ENCODE results near the gene LETM1. TPM values are rescaled to one million over a fixed set of nuclear protein-coding genes. Genes with fewer than 3 reads are reported as not detected.

LETM1 gene
- total RNA-seq: 41.8 TPM
- long read RNA-seq, full-length matches to known transcripts: 81 of 130 reads
- long read RNA-seq, partial matches to known transcripts: 28 of 130 reads
- long read RNA-seq, other reads (novel, unspliced or antisense): 21 of 130 reads

- DNase-seq: peak; percentile 96
- intact Hi-C loops (cut with DNase I): no loop called here
- ATAC-seq (ENCODE audit: poor library complexity): peak; percentile 96
These were observed at the start of gene LETM1 for GRCh38 chr4:1856071-1856942. TSS of gene LETM1 (minus strand) at chr4:1856156. CDS start at chr4:1855950, 206 bp downstream.

- ATAC-seq (ENCODE audit: poor library complexity) (no peak), DNase-seq (no peak)
- intact Hi-C loops (cut with DNase I): no loop called here
These were observed 48.1 kb upstream of the LETM1 start for GRCh38 chr4:1904042-1904441.

GRCh38 chr4:1903035-1903434, 47.1 kb upstream of the LETM1 start:
- intact Hi-C loops (cut with DNase I): no loop called here
- ATAC-seq (ENCODE audit: poor library complexity) (no peak), DNase-seq (peak; percentile 5)

GRCh38 chr4:1902243-1902642, 46.3 kb upstream of the LETM1 start:
- intact Hi-C loops (cut with DNase I): no loop called here
- ATAC-seq (ENCODE audit: poor library complexity) (no peak), DNase-seq (no peak)

GRCh38 chr4:1901127-1901526, 45.2 kb upstream of the LETM1 start:
- no peak for ATAC-seq (ENCODE audit: poor library complexity)
- no peak for DNase-seq
- intact Hi-C loops (cut with DNase I): no loop called here

GRCh38 chr4:1900624-1901023, 44.7 kb upstream of the LETM1 start:
- DNase-seq (no peak), ATAC-seq (ENCODE audit: poor library complexity) (no peak)
- intact Hi-C loops (cut with DNase I): no loop called here

- intact Hi-C loops (cut with DNase I): no loop called here
These were observed 44.1 kb upstream of the LETM1 start for GRCh38 chr4:1900087-1900433.

GRCh38 chr4:1899149-1900086, 43.5 kb upstream of the LETM1 start:
- ATAC-seq (ENCODE audit: poor library complexity) (peak; percentile 95), DNase-seq (peak; percentile 70)
- intact Hi-C loops (cut with DNase I): loop anchor here (2.0 to 10.0 kb wide), 2 partner anchors 55 to 153 kb away; no protein-coding TSS in a partner anchor

More at GRCh38 chr4:1900087-1900433, 44.1 kb upstream of the LETM1 start:
- DNase-seq (no peak), ATAC-seq (ENCODE audit: poor library complexity) (no peak)

- ATAC-seq (ENCODE audit: poor library complexity) (no peak), DNase-seq (no peak)
- intact Hi-C loops (cut with DNase I): loop anchor here (2.0 to 10.0 kb wide), 2 partner anchors 54 to 152 kb away; no protein-coding TSS in a partner anchor
These were observed 42.7 kb upstream of the LETM1 start for GRCh38 chr4:1898681-1899080.

- ATAC-seq (ENCODE audit: poor library complexity) (no peak), DNase-seq (no peak)
- intact Hi-C loops (cut with DNase I): loop anchor here (2.0 to 10.0 kb wide), 2 partner anchors 53 to 151 kb away; no protein-coding TSS in a partner anchor
These were observed 42.1 kb upstream of the LETM1 start for GRCh38 chr4:1898007-1898406.

GRCh38 chr4:1896658-1896991, 40.7 kb upstream of the LETM1 start:
- no peak for ATAC-seq (ENCODE audit: poor library complexity)
- DNase-seq: no peak
- intact Hi-C loops (cut with DNase I): loop anchor here (10.0 kb wide), 1 partner anchor 52 kb away; no protein-coding TSS in a partner anchor

GRCh38 chr4:1895971-1896657, 40.2 kb upstream of the LETM1 start:
- DNase-seq (no peak), ATAC-seq (ENCODE audit: poor library complexity) (no peak)
- intact Hi-C loops (cut with DNase I): loop anchor here (10.0 kb wide), 1 partner anchor 51 kb away; no protein-coding TSS in a partner anchor

- intact Hi-C loops (cut with DNase I): loop anchor here (10.0 kb wide), 1 partner anchor 46 kb away; no protein-coding TSS in a partner anchor
- no peak for DNase-seq
- ATAC-seq (ENCODE audit: poor library complexity): no peak
These were observed 35.1 kb upstream of the LETM1 start for GRCh38 chr4:1890979-1891570.

GRCh38 chr4:1887052-1887451, 31.1 kb upstream of the LETM1 start:
- no peak for ATAC-seq (ENCODE audit: poor library complexity)
- intact Hi-C loops (cut with DNase I): no loop called here
- no peak for DNase-seq

- ATAC-seq (ENCODE audit: poor library complexity): no peak
- intact Hi-C loops (cut with DNase I): no loop called here
- DNase-seq: no peak
These were observed 29.5 kb upstream of the LETM1 start for GRCh38 chr4:1885414-1885813.

GRCh38 chr4:1883583-1883982, 27.6 kb upstream of the LETM1 start:
- intact Hi-C loops (cut with DNase I): no loop called here
- peak; percentile 23 for ATAC-seq (ENCODE audit: poor library complexity)
- DNase-seq: no peak

GRCh38 chr4:1882850-1883271, 26.9 kb upstream of the LETM1 start:
- DNase-seq: no peak
- intact Hi-C loops (cut with DNase I): no loop called here
- ATAC-seq (ENCODE audit: poor library complexity): peak; percentile 67

GRCh38 chr4:1880332-1880731, 24.4 kb upstream of the LETM1 start:
- intact Hi-C loops (cut with DNase I): no loop called here

More at GRCh38 chr4:1880332-1880731, 24.4 kb upstream of the LETM1 start:
- DNase-seq: no peak
- no peak for ATAC-seq (ENCODE audit: poor library complexity)
